Neural cell (in vitro differentiated cells): ENCODE data around the gene GZMM. TPM values are rescaled to one million over a fixed set of nuclear protein-coding genes. Genes with fewer than 3 reads are reported as not detected.

ENCODE experiments used
- H2AFZ ChIP-seq: fragments of 200-600, 300-800 bp; sonication (generic), shearing (Covaris generic); 2 replicates; pipeline ENCODE4 v1.6.0; 2014; ENCODE audit warnings: low read depth, mild to moderate bottlenecking, antibody characterized with exemption, low read length, moderate library complexity
- H3F3A ChIP-seq: fragments of 200-600 bp; shearing (Covaris generic); 2 replicates; pipeline ENCODE4 v1.6.1; 2016; ENCODE audit warnings: mild to moderate bottlenecking, moderate library complexity, mixed read lengths, antibody characterized with exemption, low read length; ENCODE audit not compliant: insufficient read depth, poor library complexity, severe bottlenecking
- H3K27ac ChIP-seq: fragments of 200-600, 300-800 bp; sonication (generic), shearing (Covaris generic); 2 replicates; pipeline ENCODE4 v1.5.1; 2014; ENCODE audit warnings: mild to moderate bottlenecking, low read length, moderate library complexity
- H3K27me3 ChIP-seq: fragments of 300-800, 200-600 bp; sonication (generic), shearing (Covaris generic); 2 replicates; pipeline ENCODE4 v1.6.0; 2014; ENCODE audit warnings: mild to moderate bottlenecking, low read depth, low read length, moderate library complexity; ENCODE audit not compliant: insufficient read depth
- H3K36me3 ChIP-seq: fragments of 300-800, 200-600 bp; sonication (generic), shearing (Covaris generic); 2 replicates; pipeline ENCODE4 v1.5.1; 2014; ENCODE audit warnings: mild to moderate bottlenecking, antibody characterized with exemption, low read length, moderate library complexity; ENCODE audit not compliant: insufficient read depth
- H3K4me2 ChIP-seq: fragments of 300-800, 200-600 bp; sonication (generic), shearing (Covaris generic); 2 replicates; pipeline ENCODE4 v1.6.0; 2014; ENCODE audit warnings: mild to moderate bottlenecking, low read length
- H3K4me3 ChIP-seq: fragments of 300-800, 200-600 bp; sonication (generic), shearing (Covaris generic); 2 replicates; pipeline ENCODE4 v1.5.1; 2014; ENCODE audit warnings: mild to moderate bottlenecking, low read length, moderate library complexity
- H3K79me2 ChIP-seq: fragments of 200-600 bp; shearing (Covaris generic); replicated peaks from 2 replicates; pipeline ENCODE4 v1.6.0; 2014; ENCODE audit warnings: mild to moderate bottlenecking, low read length, moderate library complexity; ENCODE audit not compliant: insufficient read depth
- H3K9ac ChIP-seq: fragments of 300-800, 200-600 bp; sonication (generic), shearing (Covaris generic); 2 replicates; pipeline ENCODE4 v1.6.1; 2016; ENCODE audit warnings: mild to moderate bottlenecking, low read length, mixed read lengths
- H3K9me2 ChIP-seq: fragments of 200-600 bp; shearing (Covaris generic); 2 replicates; pipeline ENCODE4 v1.6.1; 2016; ENCODE audit warnings: mild to moderate bottlenecking, low read length, mixed read lengths; ENCODE audit not compliant: insufficient read depth
- H3K9me3 ChIP-seq: fragments of 200-600, 300-800 bp; sonication (generic), shearing (Covaris generic); 2 replicates; pipeline ENCODE4 v1.6.1; 2016; ENCODE audit warnings: mild to moderate bottlenecking, mixed run types, low read length, moderate library complexity, mixed read lengths
- H4K20me1 ChIP-seq: fragments of 200-600 bp; shearing (Covaris generic); 2 replicates; pipeline ENCODE4 v1.6.1; 2016; ENCODE audit warnings: mild to moderate bottlenecking, mixed run types; ENCODE audit not compliant: insufficient read depth
- CTCF ChIP-seq: fragments of 450-650 bp; IDR thresholded peaks from 2 replicates; pipeline ENCODE4 v1.5.1; 2014; ENCODE audit warnings: antibody characterized with exemption, mild to moderate bottlenecking, moderate library complexity; ENCODE audit not compliant: poor library complexity, severe bottlenecking
- EP300 ChIP-seq: fragments of 450-650 bp; conservative IDR thresholded peaks from 2 replicates; pipeline ENCODE4 v1.6.1; 2014; ENCODE audit warnings: antibody characterized with exemption, mild to moderate bottlenecking, moderate library complexity; ENCODE audit not compliant: poor library complexity, severe bottlenecking
- EZH2 ChIP-seq: fragments of 200-600, 300-800 bp; shearing (Covaris generic), sonication (generic); IDR thresholded peaks from 2 replicates; pipeline ENCODE4 v1.6.1; 2014; ENCODE audit warnings: antibody characterized with exemption, low read length, borderline replicate concordance, mild to moderate bottlenecking; ENCODE audit not compliant: insufficient read depth, poor library complexity, severe bottlenecking
- MXI1 ChIP-seq: fragments of 450-650 bp; conservative IDR thresholded peaks from 2 replicates; pipeline ENCODE4 v1.6.1; 2014; ENCODE audit warnings: antibody characterized with exemption, mild to moderate bottlenecking; ENCODE audit not compliant: poor library complexity, severe bottlenecking
- POLR2AphosphoS5 ChIP-seq: IDR thresholded peaks from 2 replicates; pipeline ENCODE4 v1.6.1; 2012
- RAD21 ChIP-seq: fragments of 450-650 bp; conservative IDR thresholded peaks from 2 replicates; pipeline ENCODE4 v1.6.1; 2014; ENCODE audit warnings: antibody characterized with exemption, mild to moderate bottlenecking, moderate library complexity
- REST ChIP-seq: IDR thresholded peaks from 2 replicates; pipeline ENCODE4 v1.6.1; 2012; ENCODE audit warnings: borderline replicate concordance
- SMC3 ChIP-seq: fragments of 450-650 bp; conservative IDR thresholded peaks from 2 replicates; pipeline ENCODE4 v1.6.1; 2014; ENCODE audit warnings: antibody characterized with exemption, mild to moderate bottlenecking, moderate library complexity; ENCODE audit not compliant: poor library complexity
- TAF1 ChIP-seq: IDR thresholded peaks from 2 replicates; pipeline ENCODE4 v1.6.1; 2012; ENCODE audit warnings: low read depth
- polyA plus RNA-seq: library from polyadenylated mRNA; depleted of rRNA; stranded (reverse); fragments of >200 nt; gene quantifications from 2 replicates; pipeline ENCODE4 v1.2.3, GENCODE V29; 2014

The GZMM gene
- polyA plus RNA-seq, 1 donor from 2014 or later: 0.38 TPM

- H3K27me3 ChIP-seq: no peaks in the 10 kb centered on the region
- H3K79me2 ChIP-seq: peaks cover 34% of the 10 kb centered on the region
- no peaks in the 10 kb centered on the region for H3K36me3 ChIP-seq
- no peak for TF ChIP-seq RAD21
- no peak for TF ChIP-seq EP300
- no peak for TF ChIP-seq MXI1
- TF ChIP-seq POLR2AphosphoS5: no peak
- TF ChIP-seq TAF1: no peak
- TF ChIP-seq SMC3: no peak
- no peak for TF ChIP-seq CTCF
- TF ChIP-seq REST: no peak
- no peak for TF ChIP-seq EZH2
- no peaks in the 10 kb centered on the region for H3K9me2 ChIP-seq
- H4K20me1 ChIP-seq: peaks cover 4% of the 10 kb centered on the region
- H3K9me3 ChIP-seq: no peaks in the 10 kb centered on the region
- peak overlapping the region; percentile 99 for H3K4me3 ChIP-seq
- no peak overlapping the region for H3K27ac ChIP-seq
- H2AFZ ChIP-seq: no peak overlapping the region
- peak overlapping the region; percentile 51 for H3K4me2 ChIP-seq
- H3K9ac ChIP-seq: no peak overlapping the region
- no peaks in the 10 kb centered on the region for H3F3A ChIP-seq
Measured at GRCh38 chr19:571566-571974, 27.7 kb downstream of the GZMM start.

- H3K27ac ChIP-seq: peak within 1 kb of the TSS; percentile 86
- H2AFZ ChIP-seq: peak within 1 kb of the TSS; percentile 28
- no peaks in the 10 kb centered on the region for H3K36me3 ChIP-seq
- no peaks in the 10 kb centered on the region for H3F3A ChIP-seq
- peaks cover 4% of the 10 kb centered on the region for H4K20me1 ChIP-seq
- H3K9me2 ChIP-seq: no peaks in the 10 kb centered on the region
- H3K9me3 ChIP-seq: no peaks in the 10 kb centered on the region
- H3K4me3 ChIP-seq: peak within 1 kb of the TSS; percentile 99
- H3K27me3 ChIP-seq: no peaks in the 10 kb centered on the region
- peak within 1 kb of the TSS; percentile 72 for H3K4me2 ChIP-seq
- TF ChIP-seq MXI1: peak; percentile 91
- TF ChIP-seq POLR2AphosphoS5: peak; percentile 98
- TF ChIP-seq CTCF: peak; percentile 22
- TF ChIP-seq SMC3: peak; percentile 36
- TF ChIP-seq EP300: peak; percentile 74
- TF ChIP-seq EZH2: no peak
- TF ChIP-seq TAF1: peak; percentile 89
- TF ChIP-seq REST: peak; percentile 93
- TF ChIP-seq RAD21: no peak
- H3K9ac ChIP-seq: peak within 1 kb of the TSS; percentile 94
- peaks cover 40% of the 10 kb centered on the region for H3K79me2 ChIP-seq
Measured at GRCh38 chr19:572140-572742, 28.4 kb downstream of the GZMM start, which contains the start of gene BSG. BSG (plus strand) TSS chr19:572596; CDS start chr19:572635, 39 bp downstream.
